Measurements from ENCODE around the gene CNTN1. TPM values are rescaled to one million over a fixed set of nuclear protein-coding genes. Genes with fewer than 3 reads are reported as not detected.

CNTN1 gene
- total and polyA plus RNA-seq, 2 of the 8 experiments (the other 6 are each of a cell fraction or from before 2014, with no cell fraction given) = 7.2 to 21.8 TPM

GRCh38 chr12:40970320-40970907 is 278.2 kb downstream of the CNTN1 start:
- H3K9ac ChIP-seq (replicated peaks in 1 of 4; ENCODE audit: extremely low read depth in 1 of 4, low read depth in 3 of 4, low read length in 3 of 4) = no peak overlapping the region
- H2AFZ ChIP-seq (ENCODE audit: low read length) = no peak overlapping the region
- H3K79me2 ChIP-seq (ENCODE audit: control insufficient read depth in 1 of 2, insufficient read depth in 2 of 2, low read length in 2 of 2) = no peaks in the 10 kb centered on the region
- no peak overlapping the region for H4K5ac ChIP-seq (ENCODE audit: insufficient read length, low read depth, low read length)
- no peak overlapping the region for H3K56ac ChIP-seq (replicated peaks; ENCODE audit: insufficient read length, low read depth, low read length)
- H2BK20ac ChIP-seq (ENCODE audit: low read length) = no peak overlapping the region
- H3K27me3 ChIP-seq (replicated peaks in 1 of 4; ENCODE audit: control insufficient read depth in 3 of 4, extremely low read depth in 1 of 4, insufficient read depth in 3 of 4, low read length in 3 of 4) = peaks cover 0 to 1% (median 0%) of the 10 kb centered on the region in 4 experiments; a peak in 1 of 7 replicates
- 77% methylated on average over 5 of the region's 5 CpGs; no CpG with 5 or more reads in 1 of the 2 experiments for WGBS, 2 experiments (ENCODE audit: extremely low coverage in 1 of 2, insufficient coverage in 1 of 2, insufficient read length in 1 of 2, insufficient replicate concordance in 2 of 2, low coverage in 1 of 2, low lambda C conversion rate in 2 of 2, missing lambda C conversion rate in 1 of 2)
- H3K9me3 ChIP-seq (ENCODE audit: insufficient read depth in 2 of 2, low read depth in 1 of 2, low read length in 1 of 2) = no peaks in the 10 kb centered on the region
- no peak overlapping the region for H3K27ac ChIP-seq (ENCODE audit: low read depth, low read length)
- no peak overlapping the region for H2AK5ac ChIP-seq (ENCODE audit: low read depth, low read length)
- no peaks in the 10 kb centered on the region for H4K20me1 ChIP-seq (replicated peaks in 1 of 2; ENCODE audit: control insufficient read depth in 1 of 2, insufficient read depth in 2 of 2, low read length in 2 of 2)
- no peaks in the 10 kb centered on the region for H3K36me3 ChIP-seq (ENCODE audit: control insufficient read depth in 2 of 4, insufficient read depth in 4 of 4, low read length in 3 of 4)
- H2BK12ac ChIP-seq (ENCODE audit: low read depth, low read length) = no peak overlapping the region
- no peaks in the 10 kb centered on the region for H3K4me1 ChIP-seq (replicated peaks in 1 of 4; ENCODE audit: control insufficient read depth in 3 of 4, insufficient read depth in 4 of 4, low read length in 3 of 4)
- no peak for FAIRE-seq
- no peak overlapping the region for H3K14ac ChIP-seq (ENCODE audit: insufficient read length)
- H3K23me2 ChIP-seq (ENCODE audit: low read depth, low read length) = no peaks in the 10 kb centered on the region; the same call in 1 of the 2 replicates
- no peak overlapping the region for H2BK15ac ChIP-seq (ENCODE audit: low read length)
- H3K79me1 ChIP-seq (ENCODE audit: low read depth, low read length) = no peaks in the 10 kb centered on the region
- no peak overlapping the region for H3K4me2 ChIP-seq (ENCODE audit: insufficient read depth in 1 of 2, low read depth in 2 of 2, low read length in 2 of 2)
- H4K91ac ChIP-seq (replicated peaks; ENCODE audit: insufficient read length, low read length) = no peak overlapping the region
- H4K8ac ChIP-seq (ENCODE audit: extremely low read depth, insufficient read depth, low read length) = no peak overlapping the region
- no peak overlapping the region for H2BK5ac ChIP-seq (ENCODE audit: low read depth, low read length)
- ChIA-PET POLR2A (ENCODE audit: partially characterized antibody) (no interaction called here), CTCF (ENCODE audit: partially characterized antibody) (interaction anchor here (0.5 to 2.0 kb wide), 12 partner anchors 9 to 1045 kb away, joined by 3 to 5 read pairs (median 3); no protein-coding TSS in a partner anchor)
- DNase-seq (ENCODE audit: low read depth in 1 of 2, low spot score in 2 of 2) = no peak
- no peak overlapping the region for H3K4me3 ChIP-seq (ENCODE audit: extremely low read depth in 1 of 4, insufficient read depth in 2 of 4, low read depth in 3 of 4, low read length in 4 of 4)
- no peak overlapping the region for H3K4ac ChIP-seq (replicated peaks; ENCODE audit: insufficient read length, low read depth, low read length)
- no peak overlapping the region for H2BK120ac ChIP-seq (replicated peaks; ENCODE audit: low read depth, low read length)
- H3K18ac ChIP-seq (ENCODE audit: extremely low read depth, low read length) = no peak overlapping the region
- H3K23ac ChIP-seq (ENCODE audit: insufficient read length) = no peak overlapping the region
- TF ChIP-seq JUND (IDR thresholded peaks at IDR 0.05; ENCODE audit: low read length) (no peak), CTCF (IDR thresholded peaks at IDR 0.05; ENCODE audit: control extremely low read depth in 1 of 3, insufficient read depth in 1 of 3, low read depth in 1 of 3, low read length in 3 of 3) (peak in 1 of 3 experiments; percentile 18; a peak in 2 of 4 replicates), TAF7 (optimal IDR thresholded peaks at IDR 0.05; ENCODE audit: borderline replicate concordance, low read depth, low read length) (no peak), NRF1 (IDR thresholded peaks at IDR 0.05; ENCODE audit: low read depth, low read length) (no peak), HDAC6 (IDR thresholded peaks at IDR 0.05; ENCODE audit: low read depth, low read length) (no peak), TEAD4 (IDR thresholded peaks at IDR 0.05; ENCODE audit: low read depth, low read length) (peak; percentile 58; the same call in 1 of the 2 replicates), MAFK (IDR thresholded peaks at IDR 0.05; ENCODE audit: low read depth, low read length) (no peak), ZNF274 (IDR thresholded peaks at IDR 0.05; ENCODE audit: borderline replicate concordance, extremely low read depth, low read length) (no peak), BACH1 (IDR thresholded peaks at IDR 0.05; ENCODE audit: low read length) (no peak), RAD21 (IDR thresholded peaks at IDR 0.05 in 1 of 2, conservative IDR thresholded peaks at IDR 0.05 in 1 of 2; ENCODE audit: low read depth in 2 of 2, low read length in 2 of 2) (peak in 1 of 2 experiments; percentile 22; a peak in 1 of 4 replicates), CREB1 (IDR thresholded peaks at IDR 0.05) (no peak)

Data from H1 (cell line).